Measurements from ENCODE around the gene TIGD2. TPM values are rescaled to one million over a fixed set of nuclear protein-coding genes. Genes with fewer than 3 reads are reported as not detected.

Gene TIGD2
- total RNA-seq (2014; rRNA removed; shearing (Covaris generic)), result 9.3 and 10.3 TPM in 2 replicates
- 8.5 and 12.7 TPM in 2 replicates for polyA plus RNA-seq (2015; cell fraction: cytosol; rRNA removed)
- 8.0 and 9.3 TPM in 2 replicates for polyA plus RNA-seq (2015; cell fraction: nucleus; rRNA removed)

- DNase-seq (ENCODE audit: low read depth), result peak; percentile 77
Measured at GRCh38 chr4:89110986-89111832, at the start of gene TIGD2. TIGD2 (plus strand) TSS chr4:89111533; CDS start chr4:89112975, 1,442 bp downstream.

GRCh38 chr4:89064848-89065247 lies 46.5 kb upstream of the TIGD2 start:
- DNase-seq (ENCODE audit: low read depth), result no peak

- no peak for DNase-seq (ENCODE audit: low read depth)
Measured at GRCh38 chr4:89067417-89067816, 43.9 kb upstream of the TIGD2 start.

GRCh38 chr4:89069481-89069880 lies 41.9 kb upstream of the TIGD2 start:
- no peak for DNase-seq (ENCODE audit: low read depth)

- DNase-seq (ENCODE audit: low read depth), result no peak
Measured at GRCh38 chr4:89070041-89070440, 41.3 kb upstream of the TIGD2 start.

- DNase-seq (ENCODE audit: low read depth), result no peak
Measured at GRCh38 chr4:89071311-89071710, 40.0 kb upstream of the TIGD2 start.

GRCh38 chr4:89072921-89073320 lies 38.4 kb upstream of the TIGD2 start:
- no peak for DNase-seq (ENCODE audit: low read depth)

GRCh38 chr4:89077761-89078160 lies 33.6 kb upstream of the TIGD2 start:
- DNase-seq (ENCODE audit: low read depth), result no peak

- no peak for DNase-seq (ENCODE audit: low read depth)
Measured at GRCh38 chr4:89078300-89078699, 33.0 kb upstream of the TIGD2 start.

- DNase-seq (ENCODE audit: low read depth), result no peak
Measured at GRCh38 chr4:89099034-89099433, 12.3 kb upstream of the TIGD2 start.

GRCh38 chr4:89099471-89099870 lies 11.9 kb upstream of the TIGD2 start:
- DNase-seq (ENCODE audit: low read depth), result no peak

GRCh38 chr4:89100853-89101252 lies 10.5 kb upstream of the TIGD2 start:
- DNase-seq (ENCODE audit: low read depth), result no peak

GRCh38 chr4:89101256-89102161 lies 9.8 kb upstream of the TIGD2 start:
- DNase-seq (ENCODE audit: low read depth), result no peak

- DNase-seq (ENCODE audit: low read depth), result no peak
Measured at GRCh38 chr4:89105726-89106125, 5.6 kb upstream of the TIGD2 start.

- no peak for DNase-seq (ENCODE audit: low read depth)
Measured at GRCh38 chr4:89108091-89108490, 3.2 kb upstream of the TIGD2 start.

GRCh38 chr4:89109841-89110540 lies 1.3 kb upstream of the TIGD2 start:
- no peak for DNase-seq (ENCODE audit: low read depth)

- no peak for DNase-seq (ENCODE audit: low read depth)
Measured at GRCh38 chr4:89110541-89110985, 770 bp upstream of the TIGD2 start.

- peak; percentile 23 for DNase-seq (ENCODE audit: low read depth)
Measured at GRCh38 chr4:89111833-89112563, 665 bp downstream of the TIGD2 start.

- DNase-seq (ENCODE audit: low read depth), result no peak
Measured at GRCh38 chr4:89113415-89113814, 2.1 kb downstream of the TIGD2 start.

- no peak for DNase-seq (ENCODE audit: low read depth)
Measured at GRCh38 chr4:89114100-89114499, 2.8 kb downstream of the TIGD2 start.

GRCh38 chr4:89117115-89117514 lies 5.8 kb downstream of the TIGD2 start:
- no peak for DNase-seq (ENCODE audit: low read depth)
